ENCODE data around the gene PHF13.

The PHF13 gene

GRCh38 chr1:6667139-6667538, 53.6 kb downstream of the PHF13 start:
- DNase-seq: no peak

GRCh38 chr1:6668503-6668902, 55.0 kb downstream of the PHF13 start:
- no peak for DNase-seq

- DNase-seq: no peak
Measured at GRCh38 chr1:6672558-6672957, 59.0 kb downstream of the PHF13 start.

Data from SW 1271 (cell line).